H1 (cell line): ENCODE results near the gene VWA3B. TPM values are rescaled to one million over a fixed set of nuclear protein-coding genes. Genes with fewer than 3 reads are reported as not detected.

Source experiments
- CTCF ChIA-PET: fragments of 300-600 bp; sonication (Branson Sonifier 250); formaldehyde crosslinking; loops from one replicate; lab custom pipeline; 2021; ENCODE audit not compliant: partially characterized antibody; lab: Charles Lee
- POLR2A ChIA-PET: fragments of 300-600 bp; sonication (Branson Sonifier 250); formaldehyde crosslinking; loops from one replicate; lab custom pipeline; 2021; ENCODE audit warnings: inconsistent platforms; ENCODE audit not compliant: partially characterized antibody; lab: Charles Lee
- DNase-seq, 2 experiments: peaks; one replicate each; pipeline versions ENCODE4 v3.0.0 to v3.0.0-alpha.2; 2010 to 2022; ENCODE audit warnings: low spot score in 2 of 2, low read depth in 1 of 2, mixed read lengths in 1 of 2
- FAIRE-seq: peaks from 2 replicates; lab custom pipeline; 2011; peaks lifted over from hg19 to GRCh38; lab: Jason Lieb, UNC
- H2AFZ ChIP-seq: 2 replicates; pipeline ENCODE4 v1.8.1; 2012; ENCODE audit warnings: low read length, inconsistent platforms
- H2AK5ac ChIP-seq: 2 replicates; pipeline ENCODE4 v1.6.1; 2013; ENCODE audit warnings: low read depth, low read length
- H2BK120ac ChIP-seq: replicated peaks from 2 replicates; pipeline ENCODE3; 2013; ENCODE audit warnings: low read depth, low read length, inconsistent platforms
- H2BK12ac ChIP-seq: 2 replicates; pipeline ENCODE4 v1.6.1; 2013; ENCODE audit warnings: low read depth, low read length
- H2BK15ac ChIP-seq: 2 replicates; pipeline ENCODE4 v1.6.1; 2013; ENCODE audit warnings: low read length
- H2BK20ac ChIP-seq: 2 replicates; pipeline ENCODE4 v1.6.1; 2013; ENCODE audit warnings: low read length
- H2BK5ac ChIP-seq: 2 replicates; pipeline ENCODE4 v1.6.1; 2013; ENCODE audit warnings: low read depth, low read length
- H3K14ac ChIP-seq: 2 replicates; pipeline ENCODE4 v1.6.1; 2013; ENCODE audit warnings: inconsistent platforms; ENCODE audit not compliant: insufficient read length
- H3K18ac ChIP-seq: 2 replicates; pipeline ENCODE4 v1.6.1; 2013; ENCODE audit warnings: low read length; ENCODE audit errors: extremely low read depth
- H3K23ac ChIP-seq: 2 replicates; pipeline ENCODE4 v1.6.1; 2013; ENCODE audit warnings: inconsistent platforms; ENCODE audit not compliant: insufficient read length
- H3K23me2 ChIP-seq: 2 replicates; pipeline ENCODE4 v1.6.1; 2013; ENCODE audit warnings: low read depth, low read length
- H3K27ac ChIP-seq: 2 replicates; pipeline ENCODE4 v1.6.1; 2011; ENCODE audit warnings: low read depth, low read length, inconsistent platforms
- H3K27me3 ChIP-seq, 4 experiments: replicated peaks in 1 of 4; 1 replicate in 1 of 4; 2 replicates in 3 of 4; pipeline versions ENCODE4 v1.6.1 to v1.8.1; 2011 to 2013; ENCODE audit warnings: low read length in 3 of 4, mild to moderate bottlenecking in 3 of 4, inconsistent platforms in 2 of 4, mixed read lengths in 2 of 4, moderate library complexity in 1 of 4; ENCODE audit not compliant: control insufficient read depth in 3 of 4, insufficient read depth in 3 of 4; ENCODE audit errors: extremely low read depth in 1 of 4
- H3K36me3 ChIP-seq, 4 experiments: 2 replicates each; pipeline versions ENCODE4 v1.6.1 to v1.8.1; 2011 to 2013; ENCODE audit warnings: mild to moderate bottlenecking in 4 of 4, low read length in 3 of 4, moderate library complexity in 2 of 4, control low read depth in 1 of 4, inconsistent platforms in 1 of 4; ENCODE audit not compliant: insufficient read depth in 4 of 4, control insufficient read depth in 2 of 4
- H3K4ac ChIP-seq: replicated peaks from 2 replicates; pipeline ENCODE3; 2013; ENCODE audit warnings: low read length, low read depth, mixed read lengths, inconsistent platforms; ENCODE audit not compliant: insufficient read length
- H3K4me1 ChIP-seq, 4 experiments: replicated peaks in 1 of 4; 1 replicate in 1 of 4; 2 replicates in 3 of 4; pipeline versions ENCODE4 v1.6.1 to v1.8.1; 2011 to 2013; ENCODE audit warnings: low read length in 3 of 4, inconsistent platforms in 2 of 4, mixed read lengths in 1 of 4; ENCODE audit not compliant: insufficient read depth in 4 of 4, control insufficient read depth in 3 of 4
- H3K4me2 ChIP-seq, 2 experiments: 2 replicates each; pipeline versions ENCODE4 v1.6.1 to v1.8.1; 2011 to 2013; ENCODE audit warnings: low read depth in 2 of 2, low read length in 2 of 2, control low read depth in 1 of 2, inconsistent platforms in 1 of 2, mild to moderate bottlenecking in 1 of 2; ENCODE audit not compliant: insufficient read depth in 1 of 2
- H3K4me3 ChIP-seq, 4 experiments: fragments of 200-600, 300-600 bp in 1 of 4; sonication (generic), shearing (Covaris generic), sonication (Bioruptor Twin) in 1 of 4; 2 replicates each; pipeline versions ENCODE4 v1.5.1 to v1.8.1; 2011 to 2016; ENCODE audit warnings: low read length in 4 of 4, low read depth in 3 of 4, control low read depth in 2 of 4, inconsistent platforms in 2 of 4, mild to moderate bottlenecking in 2 of 4, mixed read lengths in 1 of 4, moderate library complexity in 1 of 4; ENCODE audit not compliant: insufficient read depth in 2 of 4; ENCODE audit errors: extremely low read depth in 1 of 4
- H3K56ac ChIP-seq: replicated peaks from 2 replicates; pipeline ENCODE3; 2013; ENCODE audit warnings: low read depth, mild to moderate bottlenecking, mixed read lengths, low read length, inconsistent platforms; ENCODE audit not compliant: insufficient read length
- H3K79me1 ChIP-seq: 2 replicates; pipeline ENCODE4 v1.6.1; 2013; ENCODE audit warnings: low read depth, low read length, control low read depth
- H3K79me2 ChIP-seq, 2 experiments: 2 replicates each; pipeline versions ENCODE4 v1.6.1 to v1.8.1; 2012 to 2013; ENCODE audit warnings: low read length in 2 of 2, mild to moderate bottlenecking in 2 of 2, inconsistent platforms in 1 of 2; ENCODE audit not compliant: insufficient read depth in 2 of 2, control insufficient read depth in 1 of 2
- H3K9ac ChIP-seq, 4 experiments: replicated peaks in 1 of 4; 1 replicate in 1 of 4; 2 replicates in 3 of 4; pipeline versions ENCODE4 v1.6.1 to v1.8.1; 2011 to 2013; ENCODE audit warnings: low read depth in 3 of 4, low read length in 3 of 4, control low read depth in 2 of 4, mild to moderate bottlenecking in 2 of 4, moderate library complexity in 2 of 4, inconsistent platforms in 1 of 4; ENCODE audit errors: extremely low read depth in 1 of 4
- H3K9me3 ChIP-seq, 2 experiments: 2 replicates each; pipeline versions ENCODE4 v1.6.1 to v1.8.1; 2012 to 2013; ENCODE audit warnings: mild to moderate bottlenecking in 2 of 2, moderate library complexity in 2 of 2, control low read depth in 1 of 2, inconsistent platforms in 1 of 2, low read depth in 1 of 2, low read length in 1 of 2, mixed read lengths in 1 of 2; ENCODE audit not compliant: insufficient read depth in 2 of 2
- H4K20me1 ChIP-seq, 2 experiments: replicated peaks in 1 of 2; 2 replicates each; pipeline versions ENCODE3 to v1.8.1; 2011 to 2013; ENCODE audit warnings: inconsistent platforms in 2 of 2, low read length in 2 of 2, mild to moderate bottlenecking in 1 of 2; ENCODE audit not compliant: insufficient read depth in 2 of 2, control insufficient read depth in 1 of 2
- H4K5ac ChIP-seq: 2 replicates; pipeline ENCODE4 v1.6.1; 2013; ENCODE audit warnings: low read length, low read depth, mixed read lengths, inconsistent platforms; ENCODE audit not compliant: insufficient read length
- H4K8ac ChIP-seq: 2 replicates; pipeline ENCODE4 v1.8.0; 2013; ENCODE audit warnings: mild to moderate bottlenecking, moderate library complexity, low read length, inconsistent platforms; ENCODE audit not compliant: insufficient read depth; ENCODE audit errors: extremely low read depth
- H4K91ac ChIP-seq: replicated peaks from 2 replicates; pipeline ENCODE3; 2013; ENCODE audit warnings: low read length, mixed read lengths, inconsistent platforms; ENCODE audit not compliant: insufficient read length
- CEBPB ChIP-seq: IDR thresholded peaks from 2 replicates; pipeline ENCODE4 v1.6.1; 2012; ENCODE audit warnings: low read depth, low read length
- TBP ChIP-seq: IDR thresholded peaks from 2 replicates; pipeline ENCODE4 v1.6.1; 2011; ENCODE audit warnings: low read depth, low read length, improper control_type of control experiment
- WGBS, 2 experiments: shearing (Covaris generic) in 1 of 2; methylation state at CpG; one replicate each; pipeline versions ENCODE4 v1.1.6 to v1.1.7; 2013 to 2015; ENCODE audit warnings: low lambda C conversion rate in 2 of 2, mixed read lengths in 2 of 2, inconsistent platforms in 1 of 2, low coverage in 1 of 2, missing lambda C conversion rate in 1 of 2; ENCODE audit not compliant: insufficient replicate concordance in 2 of 2, insufficient coverage in 1 of 2, insufficient read length in 1 of 2; ENCODE audit errors: extremely low coverage in 1 of 2, missing lambda C conversion rate in 1 of 2; 5-methylcytosine and 5-hydroxymethylcytosine counted together
- polyA plus RNA-seq, 7 experiments: library from polyadenylated mRNA; depleted of rRNA in 3 of 7; stranded (reverse) in 5 of 7; unstranded in 2 of 7; fragments of >200 nt in 5 of 7; fragments of 200-250 nt in 2 of 7; gene quantifications; 1 replicate in 5 of 7; 2 replicates in 1 of 7; 4 replicates in 1 of 7; pipeline versions ENCODE4 v1.2.1 to v1.2.3, GENCODE V29; 2011 to 2013; ENCODE audit warnings: missing spikeins in 2 of 7, mixed read lengths in 2 of 7
- total RNA-seq: library from RNA; stranded (reverse); fragmentation: NEBNext Ultra II Directional; extraction: Animal tissue kit (Norgen Biotek cat#: 25700); gene quantifications from 2 replicates; pipeline ENCODE4 v1.2.1, GENCODE V29; 2021

VWA3B gene
- total and polyA plus RNA-seq, 2 of the 8 experiments (the other 6 are each of a cell fraction or from before 2014, with no cell fraction given), result not detected

- Histone ChIP-seq H3K79me1 (no peaks in the 10 kb centered on the region), H3K9ac (no peak overlapping the region), H2BK120ac (no peak overlapping the region), H2AK5ac (no peak overlapping the region), H3K4me2 (no peak overlapping the region), H3K9me3 (peaks cover 4% of the 10 kb centered on the region in 2 experiments; a peak in 2 of 4 replicates), H3K14ac (no peak overlapping the region), H3K18ac (no peak overlapping the region), H3K4me3 (no peak overlapping the region), H2BK15ac (no peak overlapping the region), H2AFZ (no peak overlapping the region), H3K4ac (no peak overlapping the region), H4K5ac (no peak overlapping the region), H2BK20ac (no peak overlapping the region), H3K4me1 (no peaks in the 10 kb centered on the region), H2BK12ac (no peak overlapping the region), H3K23ac (no peak overlapping the region), H3K27me3 (no peaks in the 10 kb centered on the region), H3K36me3 (no peaks in the 10 kb centered on the region), H3K79me2 (no peaks in the 10 kb centered on the region), H3K23me2 (no peaks in the 10 kb centered on the region), H2BK5ac (no peak overlapping the region), H3K27ac (no peak overlapping the region), H4K20me1 (no peaks in the 10 kb centered on the region), H4K8ac (no peak overlapping the region), H4K91ac (no peak overlapping the region), H3K56ac (no peak overlapping the region)
- ChIA-PET CTCF (no interaction called here), POLR2A (no interaction called here)
- peak; percentile 7 for FAIRE-seq
- 93% methylated on average over 3 of the region's 3 CpGs; no CpG with 5 or more reads in 1 of the 2 experiments for WGBS, 2 experiments
- DNase-seq, result no peak
- TF ChIP-seq CEBPB (peak; percentile 58; the same call in 1 of the 2 replicates), TBP (no peak)
Measured at GRCh38 chr2:98219152-98219551, 132.2 kb downstream of the VWA3B start.
